Stomach (tissue), 9 donors: ENCODE measurements around the gene DAB1. TPM values are rescaled to one million over a fixed set of nuclear protein-coding genes. Genes with fewer than 3 reads are reported as not detected.

Experiments used
- DNase-seq, 2 donors: peaks; one replicate each; pipeline versions ENCODE4 v3.0.0 to v3.0.0-alpha.2; 2013 to 2019
- H3K27ac ChIP-seq, 5 donors: fragments of 200-600 bp in 4 of 5; sonication (generic) in 4 of 5; one replicate each; pipeline ENCODE4 v1.5.1; 2013 to 2019; ENCODE audit warnings: mild to moderate bottlenecking in 1 of 5, moderate library complexity in 1 of 5
- H3K27me3 ChIP-seq, 3 donors: fragments of 200-600 bp; sonication (generic); one replicate each; pipeline ENCODE4 v1.5.1; 2017 to 2019; ENCODE audit warnings: mixed run types in 1 of 3
- H3K36me3 ChIP-seq, 4 donors: fragments of 200-600 bp; sonication (generic); 1 replicate in 3 of 4; 2 replicates in 1 of 4; pipeline ENCODE4 v1.5.1; 2016 to 2019
- H3K4me1 ChIP-seq, 4 donors: fragments of 200-600 bp; sonication (generic); one replicate each; pipeline ENCODE4 v1.5.1; 2016 to 2019
- H3K4me3 ChIP-seq, 4 donors: fragments of 200-600 bp; sonication (generic) in 3 of 4; one replicate each; pipeline ENCODE4 v1.5.1; 2016 to 2019; ENCODE audit warnings: mild to moderate bottlenecking in 1 of 4
- H3K9me3 ChIP-seq, 4 donors: fragments of 200-600 bp; sonication (generic); one replicate each; pipeline ENCODE4 v1.5.1; 2016 to 2019
- CTCF ChIP-seq, 7 experiments: fragments of 450-650 bp in 4 of 7; fragments of 200-600 bp in 3 of 7; sonication (generic) in 3 of 7; IDR thresholded peaks; one replicate each; pipeline ENCODE4 v1.5.1; 2016 to 2019; ENCODE audit warnings: antibody characterized with exemption in 7 of 7, control low read depth in 2 of 7, mild to moderate bottlenecking in 1 of 7
- EP300 ChIP-seq: sonication (generic); formaldehyde crosslinking; IDR thresholded peaks from one replicate; pipeline ENCODE4 v1.6.1; 2017; ENCODE audit warnings: antibody characterized with exemption
- POLR2A ChIP-seq, 4 donors: fragments of 450-650 bp; IDR thresholded peaks; one replicate each; pipeline ENCODE4 v1.6.1; 2016; ENCODE audit warnings: antibody characterized with exemption in 4 of 4, control low read depth in 2 of 4, mild to moderate bottlenecking in 1 of 4, moderate library complexity in 1 of 4
- POLR2AphosphoS5 ChIP-seq, 3 donors: sonication (generic); formaldehyde crosslinking; IDR thresholded peaks; one replicate each; pipeline ENCODE4 v1.6.1; 2016; ENCODE audit warnings: antibody characterized with exemption in 3 of 3
- WGBS, 5 donors: extraction: QIAGEN DNeasy Blood & Tissue Kit in 3 of 5; methylation state at CpG; one replicate each; pipeline versions ENCODE4 v1.1.5 to v1.1.7; 2013 to 2018; 5-methylcytosine and 5-hydroxymethylcytosine counted together
- intact Hi-C: fragments of 100-400 bp; cut with DNase I; formaldehyde crosslinking; loops from one replicate; pipeline ENCODE4 v1.15.1; 2023; ENCODE audit warnings: low total_unique reads
- polyA plus RNA-seq, 3 donors: library from polyadenylated mRNA; stranded (reverse); fragments of 200-250 nt; gene quantifications; one replicate each; pipeline ENCODE4 v1.2.3, GENCODE V29; 2013
- total RNA-seq, 5 donors: library from RNA; depleted of rRNA; stranded (reverse); fragments of >200 nt; gene quantifications; one replicate each; pipeline versions ENCODE4 v1.1.0 to v1.2.3, GENCODE V29; 2014 to 2016
- donor health status: healthy with polysubstance abuse.
- donor health status: Bipolar disorder and iron deficiency.
- donor health status: healthy.

Gene DAB1
- total and polyA plus RNA-seq, 8 donors = under 0.01 to 3.5 (median 0.61) TPM; not detected in 1

- H3K4me1 ChIP-seq = peaks cover 0 to 13% (median 5%) of the 10 kb centered on the region in 4 donors
- no peaks in the 10 kb centered on the region for H3K27me3 ChIP-seq
- no peak overlapping the region for H3K4me3 ChIP-seq
- intact Hi-C loops = loop anchor here (10.0 kb wide), 1 partner anchor 242 kb away; no protein-coding TSS in a partner anchor
- no peaks in the 10 kb centered on the region for H3K36me3 ChIP-seq
- H3K9me3 ChIP-seq = no peaks in the 10 kb centered on the region
- no peak for DNase-seq
- no peak overlapping the region for H3K27ac ChIP-seq
- WGBS, 5 donors = 36 to 60% (median 45%) methylated on average over 4 of the region's 4 CpGs
- TF ChIP-seq POLR2A (IDR thresholded peaks at IDR 0.05) (no peak), EP300 (no peak), POLR2AphosphoS5 (IDR thresholded peaks at IDR 0.05) (no peak), CTCF (IDR thresholded peaks at IDR 0.05) (no peak)
Measured at GRCh38 chr1:57066980-57067610, 356.8 kb downstream of the DAB1 start.

- Histone ChIP-seq H3K4me1 (peaks cover 0 to 13% (median 5%) of the 10 kb centered on the region in 4 donors), H3K36me3 (no peaks in the 10 kb centered on the region), H3K4me3 (no peak overlapping the region), H3K27ac (no peak overlapping the region), H3K9me3 (no peaks in the 10 kb centered on the region), H3K27me3 (no peaks in the 10 kb centered on the region)
- DNase-seq = no peak
- WGBS, 5 donors = 72 to 95% (median 87%) methylated on average over 3 of the region's 3 CpGs
- intact Hi-C loops = loop anchor here (10.0 kb wide), 1 partner anchor 241 kb away; no protein-coding TSS in a partner anchor
- TF ChIP-seq POLR2A (IDR thresholded peaks at IDR 0.05) (no peak), POLR2AphosphoS5 (IDR thresholded peaks at IDR 0.05) (no peak), EP300 (no peak), CTCF (IDR thresholded peaks at IDR 0.05) (no peak)
Measured at GRCh38 chr1:57065442-57065841, 358.4 kb downstream of the DAB1 start.

GRCh38 chr1:57064379-57065140 is 359.3 kb downstream of the DAB1 start:
- intact Hi-C loops = loop anchor here (10.0 kb wide), 1 partner anchor 240 kb away; no protein-coding TSS in a partner anchor
- DNase-seq = no peak
- no peaks in the 10 kb centered on the region for H3K36me3 ChIP-seq
- no peak for TF ChIP-seq EP300
- no peak for TF ChIP-seq CTCF (IDR thresholded peaks at IDR 0.05)
- TF ChIP-seq POLR2A (IDR thresholded peaks at IDR 0.05) = no peak
- no peak for TF ChIP-seq POLR2AphosphoS5 (IDR thresholded peaks at IDR 0.05)
- H3K27me3 ChIP-seq = no peaks in the 10 kb centered on the region
- no peak overlapping the region for H3K4me3 ChIP-seq
- no peaks in the 10 kb centered on the region for H3K9me3 ChIP-seq
- peaks cover 0 to 13% (median 5%) of the 10 kb centered on the region in 4 donors for H3K4me1 ChIP-seq
- no peak overlapping the region for H3K27ac ChIP-seq
- WGBS, 5 donors = 76 to 90% (median 86%) methylated on average over 7 of the region's 7 CpGs

GRCh38 chr1:57063406-57064125 is 360.3 kb downstream of the DAB1 start:
- H3K4me1 ChIP-seq = peaks cover 0 to 13% (median 4%) of the 10 kb centered on the region in 4 donors
- TF ChIP-seq CTCF (IDR thresholded peaks at IDR 0.05) = no peak
- TF ChIP-seq POLR2A (IDR thresholded peaks at IDR 0.05) = no peak
- no peak overlapping the region for H3K27ac ChIP-seq
- intact Hi-C loops = loop anchor here (10.0 kb wide), 1 partner anchor 239 kb away; no protein-coding TSS in a partner anchor
- no peaks in the 10 kb centered on the region for H3K27me3 ChIP-seq
- no peaks in the 10 kb centered on the region for H3K36me3 ChIP-seq
- H3K9me3 ChIP-seq = no peaks in the 10 kb centered on the region
- no peak overlapping the region for H3K4me3 ChIP-seq
- DNase-seq = no peak
- WGBS, 5 donors = 87 to 94% (median 89%) methylated on average over 6 of the region's 6 CpGs
